Sigmoid colon (tissue), 4 donors: ENCODE results near the gene FOXP1.

ENCODE experiments used
- CTCF ChIP-seq, 4 experiments: fragments of 450-650 bp in 3 of 4; fragments of 200-600 bp in 1 of 4; IDR thresholded peaks; one replicate each; pipeline ENCODE4 v1.5.1; 2016 to 2019; ENCODE audit warnings: antibody characterized with exemption in 4 of 4, mild to moderate bottlenecking in 3 of 4, moderate library complexity in 2 of 4
- EP300 ChIP-seq, 4 donors: sonication (generic); formaldehyde crosslinking; IDR thresholded peaks; one replicate each; pipeline ENCODE4 v1.6.1; 2017; ENCODE audit warnings: antibody characterized with exemption in 4 of 4
- POLR2A ChIP-seq, 2 donors: fragments of 450-650 bp; IDR thresholded peaks; one replicate each; pipeline ENCODE4 v1.6.1; 2016; ENCODE audit warnings: antibody characterized with exemption in 2 of 2, mild to moderate bottlenecking in 2 of 2, moderate library complexity in 2 of 2
- POLR2AphosphoS5 ChIP-seq, 4 donors: sonication (generic); formaldehyde crosslinking; IDR thresholded peaks; one replicate each; pipeline ENCODE4 v1.6.1; 2017; ENCODE audit warnings: antibody characterized with exemption in 4 of 4

- peak in 3 of 4 donors; percentile 32 to 64 (median 50) for TF ChIP-seq POLR2AphosphoS5 (IDR thresholded peaks at IDR 0.05)
- no peak for TF ChIP-seq CTCF (IDR thresholded peaks at IDR 0.05)
- TF ChIP-seq EP300 (IDR thresholded peaks at IDR 0.05), result no peak
- no peak for TF ChIP-seq POLR2A (IDR thresholded peaks at IDR 0.05)
Observed at GRCh38 chr3:71579326-71579934, 4.1 kb downstream of the FOXP1 start.
